NCI-H345 (cell line): Measurements from ENCODE around the gene GATA5.

Experiments used
- DNase-seq: peaks from one replicate; lab custom pipeline; 2025; lab: John Stamatoyannopoulos, UW

GATA5 gene

GRCh38 chr20:62487561-62488354 lies 12.0 kb upstream of the GATA5 start:
- DNase-seq, result no peak

- no peak for DNase-seq
Measured at GRCh38 chr20:62487118-62487517, 11.3 kb upstream of the GATA5 start.

GRCh38 chr20:62486484-62486883 lies 10.7 kb upstream of the GATA5 start:
- DNase-seq, result no peak

DNA sequence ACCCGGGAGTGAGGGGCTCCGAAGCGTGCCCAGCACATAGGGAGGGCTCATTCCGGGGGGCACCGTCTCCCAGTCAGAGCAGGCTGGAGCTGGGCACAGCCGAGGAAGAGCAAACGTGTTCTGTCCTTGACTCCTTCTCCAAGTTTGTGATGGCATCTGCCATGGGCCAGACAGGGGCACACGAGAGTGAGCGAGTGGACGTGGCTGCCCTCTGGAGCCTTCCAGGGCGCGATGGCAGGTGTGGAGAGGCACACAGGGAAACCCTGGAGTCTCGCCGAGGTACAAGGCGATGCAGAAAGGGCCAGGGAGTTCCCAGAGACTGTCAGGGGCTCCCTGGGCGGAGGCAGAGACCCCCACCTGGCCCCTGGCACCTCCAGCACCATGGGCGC lies 9.9 kb upstream of the GATA5 start:
- DNase-seq, result no peak

- no peak for DNase-seq
Measured at GRCh38 chr20:62485062-62485700, 9.4 kb upstream of the GATA5 start.

DNA sequence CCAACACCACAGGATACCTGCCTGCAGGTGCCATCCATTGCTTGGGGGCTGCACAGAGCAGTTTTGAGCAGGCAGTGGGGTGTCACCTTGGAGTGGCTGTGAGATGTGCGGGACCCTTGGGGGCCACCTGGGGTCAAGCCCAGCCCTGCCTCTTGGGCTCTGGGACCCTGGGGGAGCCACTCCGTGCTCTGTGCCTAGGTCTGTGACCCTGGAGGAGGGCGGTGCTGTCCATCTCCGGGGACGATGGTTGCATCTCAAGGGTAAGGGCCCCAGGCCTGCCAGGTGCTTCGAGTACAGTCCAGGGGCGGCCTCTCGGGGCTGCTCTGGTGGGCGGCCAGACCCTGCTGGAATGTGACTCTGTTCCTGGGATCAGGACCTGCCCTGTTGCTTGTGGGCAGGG lies 8.7 kb upstream of the GATA5 start:
- no peak for DNase-seq

DNA sequence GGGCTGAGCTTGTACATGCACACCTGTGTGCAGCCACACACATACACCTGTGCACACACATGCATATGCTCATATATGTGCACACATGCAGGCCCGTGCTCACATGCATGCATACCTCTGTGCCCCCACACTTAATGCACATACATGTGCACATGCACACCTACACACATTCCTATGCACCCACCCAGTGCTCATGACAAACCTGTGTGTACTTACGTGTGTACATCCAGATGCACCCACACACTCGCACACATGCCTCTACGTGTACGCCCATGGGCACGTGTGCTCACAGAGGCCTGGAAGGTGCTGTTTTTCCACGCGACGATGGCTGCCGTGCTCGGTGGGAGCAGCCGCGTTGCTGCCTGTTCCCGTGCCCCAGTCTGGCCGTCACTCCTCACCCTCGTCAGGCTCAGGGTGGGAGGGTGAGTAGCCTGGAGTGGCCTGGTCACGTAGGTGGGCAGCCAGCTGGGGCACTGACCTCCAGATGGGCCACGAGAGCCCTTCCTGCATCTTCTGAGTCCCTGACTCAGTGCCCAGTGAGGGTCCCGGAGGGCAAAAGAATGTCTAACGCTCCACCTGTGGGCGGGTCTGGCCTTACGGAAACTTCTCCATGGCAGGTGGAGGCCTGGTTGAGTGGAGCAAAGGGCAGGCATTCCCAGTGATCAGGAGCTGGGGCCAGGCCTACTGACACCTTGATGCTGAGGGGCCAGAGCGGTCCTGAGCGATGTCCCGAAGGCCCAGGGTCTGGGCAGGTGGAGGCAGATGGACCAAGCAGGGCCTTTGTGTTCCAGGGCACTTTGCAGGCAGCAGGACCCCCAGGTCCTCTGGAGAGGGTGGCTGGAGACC lies 8.0 kb upstream of the GATA5 start:
- DNase-seq, result no peak

DNA sequence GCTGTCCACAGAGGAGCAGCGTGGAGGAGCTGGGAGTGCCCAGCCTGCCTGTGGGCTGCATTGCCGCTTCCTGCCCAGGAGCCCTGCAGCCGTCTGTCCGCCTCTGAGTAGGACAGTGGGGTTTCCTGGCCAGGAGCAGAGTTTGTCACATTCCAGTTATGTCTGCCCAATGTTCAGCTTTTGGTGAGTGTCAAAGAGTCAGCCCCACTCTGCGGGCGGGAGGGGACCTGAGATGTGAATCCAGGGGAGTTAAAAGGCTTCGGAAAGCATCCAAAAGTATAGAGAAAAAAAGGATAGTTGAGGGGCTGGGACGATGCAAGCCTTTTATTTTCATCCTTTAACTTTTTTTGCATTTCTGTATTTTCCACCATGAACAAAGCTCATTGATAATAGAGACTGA lies 7.2 kb upstream of the GATA5 start:
- DNase-seq, result no peak

- DNase-seq, result no peak
Measured at GRCh38 chr20:62482146-62482809, 6.5 kb upstream of the GATA5 start.

DNA sequence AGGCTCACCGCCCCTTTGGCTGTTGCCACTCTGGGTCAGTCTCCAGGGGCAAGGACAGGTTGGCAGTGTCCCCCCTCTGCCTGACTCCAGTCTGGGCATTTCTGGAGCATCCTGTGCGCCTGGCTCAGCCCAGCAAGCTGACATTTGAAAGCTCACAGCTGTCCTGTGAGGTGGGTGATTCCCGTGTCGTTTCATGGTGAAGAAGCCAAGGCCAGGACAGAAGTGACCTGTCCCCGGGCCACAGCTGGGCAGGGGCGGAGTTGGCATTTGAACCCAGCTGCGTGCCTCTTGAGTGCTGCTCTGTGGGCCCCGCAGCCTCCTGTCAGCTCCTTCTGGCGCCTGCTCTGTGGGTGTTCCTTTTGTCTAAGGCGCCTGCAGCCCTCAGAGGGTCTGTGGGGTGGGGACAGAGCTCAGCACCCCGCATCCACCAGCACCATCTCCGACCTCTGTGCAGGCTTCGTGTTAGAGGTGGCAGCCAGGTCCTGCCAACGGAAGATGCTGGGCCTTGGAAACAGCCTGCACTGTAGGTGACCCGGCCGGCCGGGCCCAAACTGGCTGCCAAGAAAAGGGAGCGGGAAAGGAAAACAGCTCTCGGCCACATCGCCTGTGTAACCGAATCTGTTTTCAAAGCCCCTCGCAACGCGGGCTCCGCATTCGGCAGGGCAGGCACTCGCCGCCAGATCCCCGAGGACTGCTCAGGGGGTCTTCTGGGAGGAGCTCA lies 5.8 kb upstream of the GATA5 start:
- DNase-seq, result no peak

- peak; percentile 38 for DNase-seq
Measured at GRCh38 chr20:62480318-62480717, 4.5 kb upstream of the GATA5 start.

DNA sequence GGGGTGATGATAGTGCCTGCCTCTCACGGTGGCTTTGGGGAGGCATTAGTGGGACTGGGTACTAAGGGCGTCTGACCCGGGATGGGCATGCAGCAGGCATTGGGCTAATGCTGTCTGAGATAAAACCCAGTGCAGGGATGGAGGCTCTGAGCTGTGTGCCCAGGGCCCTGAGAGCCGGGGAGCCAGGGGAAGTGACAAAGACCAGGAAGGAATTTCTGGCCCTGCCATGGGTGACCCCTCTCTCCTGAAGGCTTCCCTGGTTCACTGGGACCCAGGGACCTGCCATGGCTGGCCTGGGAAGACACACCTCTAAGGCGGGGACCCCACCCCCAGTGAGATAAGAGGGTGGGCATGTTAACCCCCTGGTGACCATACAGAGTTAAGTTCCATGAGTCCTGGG lies 3.9 kb upstream of the GATA5 start:
- DNase-seq, result no peak

DNA sequence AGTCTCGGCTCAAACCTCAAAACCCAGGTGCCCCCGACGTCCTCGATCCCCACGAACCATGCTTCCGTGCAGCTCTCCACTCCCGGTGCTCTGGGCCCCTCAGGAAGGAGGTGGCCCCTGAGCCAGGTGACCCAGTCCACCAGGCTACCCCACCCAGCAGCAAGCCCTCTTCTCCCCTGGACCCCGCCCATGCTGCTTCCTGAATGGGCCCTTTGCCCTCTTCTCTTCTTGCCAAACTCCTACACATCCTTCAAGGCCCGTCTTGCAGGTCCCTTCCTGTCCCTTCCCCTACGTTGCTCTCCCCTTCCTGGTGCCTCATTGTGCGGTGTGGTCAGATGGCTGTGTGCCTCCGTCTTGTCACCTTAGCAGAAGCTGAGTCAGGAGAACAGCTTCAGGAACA lies 3.4 kb upstream of the GATA5 start:
- DNase-seq, result no peak

GRCh38 chr20:62477669-62478455 lies 2.1 kb upstream of the GATA5 start:
- no peak for DNase-seq

- peak; percentile 15 for DNase-seq
Measured at GRCh38 chr20:62476056-62476838, 452 bp upstream of the GATA5 start.

DNA sequence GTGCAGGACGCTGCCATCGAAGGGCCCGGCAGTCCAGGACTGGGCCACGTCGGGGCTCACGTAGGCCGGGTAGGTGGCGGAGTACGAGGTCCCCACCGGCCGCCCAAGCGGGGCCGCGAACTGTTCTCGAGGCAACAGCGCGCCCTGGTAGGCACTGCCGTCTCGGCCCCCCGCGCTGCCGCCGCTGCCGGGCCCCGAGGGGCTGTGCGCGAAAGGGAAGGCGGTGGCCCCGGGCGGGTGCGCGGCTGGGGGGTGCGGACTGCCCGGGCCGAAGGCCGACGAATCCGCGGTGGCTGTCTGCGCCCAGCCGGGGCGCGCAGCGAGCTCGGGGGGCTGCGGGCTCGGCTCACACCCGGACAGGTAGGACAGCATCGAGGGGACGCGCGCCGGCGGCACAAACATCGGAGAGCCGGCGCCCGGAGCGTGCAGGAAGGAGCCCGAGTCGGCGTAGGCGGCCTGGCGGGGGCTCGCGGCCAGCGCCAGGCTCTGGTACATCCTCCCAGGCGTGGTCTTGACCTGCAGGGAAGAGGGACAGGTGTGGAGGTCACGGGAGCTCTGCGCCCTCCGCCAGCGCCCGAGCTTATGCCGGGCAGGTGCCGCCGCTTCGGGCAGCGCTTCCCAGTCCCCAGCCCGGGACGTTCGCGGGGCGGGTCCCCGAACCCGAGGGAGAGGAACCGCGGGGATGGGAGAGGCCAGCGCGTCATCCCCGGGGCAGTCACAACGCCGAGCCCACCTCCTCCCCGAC lies 596 bp downstream of the GATA5 start:
- DNase-seq, result no peak

DNA sequence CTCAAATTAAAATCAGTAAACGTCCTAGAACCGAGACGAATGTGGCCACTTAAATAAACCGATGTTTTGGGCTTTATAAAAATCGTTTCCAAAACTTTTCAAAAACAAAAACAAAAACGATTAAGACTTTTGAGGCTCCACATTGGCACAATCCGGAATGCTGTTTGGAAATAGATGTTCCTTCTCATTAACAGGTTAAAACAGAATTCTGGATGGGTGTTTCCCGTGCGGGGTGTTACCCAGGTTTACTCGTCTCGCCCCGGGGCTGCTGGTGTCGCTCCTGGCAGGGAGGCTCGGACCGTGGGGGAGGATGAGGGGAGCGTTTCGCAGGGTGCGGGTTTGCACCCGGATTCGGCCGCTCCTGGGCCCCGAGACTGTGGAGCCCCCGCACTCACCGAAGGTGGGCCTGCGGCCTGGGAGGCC lies 1.2 kb downstream of the GATA5 start:
- no peak for DNase-seq

GRCh38 chr20:62473717-62474603 lies 1.8 kb downstream of the GATA5 start:
- no peak for DNase-seq
